Measurements from ENCODE around the gene SH3BP4.
A peak's percentile ranks its signal among the peaks of the same experiment; 100 is the strongest.

The SH3BP4 gene

DNA sequence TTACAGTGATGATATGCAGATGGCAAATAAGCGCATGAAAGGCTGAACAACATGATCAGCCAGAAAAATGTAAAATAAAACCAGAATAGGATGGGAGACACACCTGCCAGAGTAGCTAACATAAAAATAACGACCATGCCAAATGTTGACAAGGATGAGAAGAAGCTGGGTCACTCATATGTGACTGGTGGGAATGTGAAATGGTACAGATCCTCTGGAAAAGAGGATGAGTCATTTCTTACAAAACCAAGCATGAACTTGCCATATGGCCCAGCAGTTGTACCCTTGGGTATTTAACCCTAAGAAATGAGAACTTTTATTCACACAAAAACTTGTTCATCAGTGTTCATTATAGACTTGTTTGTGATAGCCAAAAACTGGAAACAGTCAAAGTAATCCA, 143.8 kb downstream of the SH3BP4 start:
- peak; percentile 14 for DNase-seq (ENCODE audit: low read depth)
- no peak overlapping the region for H3K4me3 ChIP-seq (ENCODE audit: low read depth, low read length)
- no peak for TF ChIP-seq CTCF (conservative IDR thresholded peaks at IDR 0.05; ENCODE audit: low read depth, low read length)

GRCh38 chr2:235096447-235096846, 144.6 kb downstream of the SH3BP4 start:
- TF ChIP-seq CTCF (conservative IDR thresholded peaks at IDR 0.05; ENCODE audit: low read depth, low read length) = no peak
- no peak for DNase-seq (ENCODE audit: low read depth)
- no peak overlapping the region for H3K4me3 ChIP-seq (ENCODE audit: low read depth, low read length)

DNA sequence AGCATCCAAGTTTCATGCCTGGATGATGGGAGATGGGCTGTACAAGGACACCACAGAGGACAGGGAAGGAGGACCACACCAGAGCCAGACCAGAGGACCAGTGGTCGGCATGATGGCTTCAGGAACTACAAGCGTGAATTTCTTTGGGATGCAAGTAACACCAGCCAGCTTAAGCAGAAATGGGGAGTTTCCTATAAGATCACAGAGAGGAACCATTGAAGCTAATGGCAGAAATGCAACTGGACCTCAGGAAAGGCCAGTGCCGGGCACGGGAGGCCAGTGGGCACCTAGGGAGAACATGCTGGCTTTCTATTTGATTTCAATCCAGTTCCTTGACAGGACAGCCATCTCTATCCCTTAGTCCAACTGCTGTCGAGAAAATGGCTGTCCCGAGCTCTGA, 145.4 kb downstream of the SH3BP4 start:
- no peak overlapping the region for H3K4me3 ChIP-seq (ENCODE audit: low read depth, low read length)
- TF ChIP-seq CTCF (conservative IDR thresholded peaks at IDR 0.05; ENCODE audit: low read depth, low read length) = no peak
- DNase-seq (ENCODE audit: low read depth) = no peak

GRCh38 chr2:235098269-235098668, 146.5 kb downstream of the SH3BP4 start:
- no peak for TF ChIP-seq CTCF (conservative IDR thresholded peaks at IDR 0.05; ENCODE audit: low read depth, low read length)
- no peak for DNase-seq (ENCODE audit: low read depth)
- no peak overlapping the region for H3K4me3 ChIP-seq (ENCODE audit: low read depth, low read length)

- no peak overlapping the region for H3K4me3 ChIP-seq (ENCODE audit: low read depth, low read length)
- DNase-seq (ENCODE audit: low read depth) = peak; percentile 56
- no peak for TF ChIP-seq CTCF (conservative IDR thresholded peaks at IDR 0.05; ENCODE audit: low read depth, low read length)
Observed at GRCh38 chr2:235098736-235099494, 147.1 kb downstream of the SH3BP4 start.

- no peak overlapping the region for H3K4me3 ChIP-seq (ENCODE audit: low read depth, low read length)
- no peak for TF ChIP-seq CTCF (conservative IDR thresholded peaks at IDR 0.05; ENCODE audit: low read depth, low read length)
- DNase-seq (ENCODE audit: low read depth) = no peak
Observed at GRCh38 chr2:235102896-235103295, 151.1 kb downstream of the SH3BP4 start.

Data from choroid plexus epithelial cell (primary cell).